ENCODE measurements around the gene MRPS6.

Gene MRPS6

GRCh38 chr21:34132926-34133325, 59.5 kb downstream of the MRPS6 start:
- no peak for DNase-seq (ENCODE audit: low read depth, low spot score)

- DNase-seq (ENCODE audit: low read depth, low spot score): no peak
Measured at GRCh38 chr21:34133392-34133791, 60.0 kb downstream of the MRPS6 start.

- no peak for DNase-seq (ENCODE audit: low read depth, low spot score)
Measured at GRCh38 chr21:34133802-34134201, 60.4 kb downstream of the MRPS6 start.

- no peak for DNase-seq (ENCODE audit: low read depth, low spot score)
Measured at GRCh38 chr21:34135330-34135729, 62.0 kb downstream of the MRPS6 start.

- DNase-seq (ENCODE audit: low read depth, low spot score): no peak
Measured at GRCh38 chr21:34141373-34141772, 68.0 kb downstream of the MRPS6 start.

- DNase-seq (ENCODE audit: low read depth, low spot score): no peak
Measured at GRCh38 chr21:34143685-34144182, 70.4 kb downstream of the MRPS6 start.

GRCh38 chr21:34144224-34144623, 70.8 kb downstream of the MRPS6 start:
- DNase-seq (ENCODE audit: low read depth, low spot score): no peak

GRCh38 chr21:34147792-34148418, 74.5 kb downstream of the MRPS6 start:
- DNase-seq (ENCODE audit: low read depth, low spot score): no peak

GRCh38 chr21:34148419-34148804, 75.0 kb downstream of the MRPS6 start:
- no peak for DNase-seq (ENCODE audit: low read depth, low spot score)

- DNase-seq (ENCODE audit: low read depth, low spot score): no peak
Measured at GRCh38 chr21:34148826-34149558, 75.6 kb downstream of the MRPS6 start.

- DNase-seq (ENCODE audit: low read depth, low spot score): no peak
Measured at GRCh38 chr21:34152500-34152899, 79.1 kb downstream of the MRPS6 start.

GRCh38 chr21:34154878-34155277, 81.5 kb downstream of the MRPS6 start:
- no peak for DNase-seq (ENCODE audit: low read depth, low spot score)

- no peak for DNase-seq (ENCODE audit: low read depth, low spot score)
Measured at GRCh38 chr21:34156957-34157356, 83.6 kb downstream of the MRPS6 start.

- no peak for DNase-seq (ENCODE audit: low read depth, low spot score)
Measured at GRCh38 chr21:34157521-34157920, 84.1 kb downstream of the MRPS6 start.

- DNase-seq (ENCODE audit: low read depth, low spot score): no peak
Measured at GRCh38 chr21:34158866-34159835, 85.8 kb downstream of the MRPS6 start.

- DNase-seq (ENCODE audit: low read depth, low spot score): no peak
Measured at GRCh38 chr21:34166468-34166867, 93.1 kb downstream of the MRPS6 start.

GRCh38 chr21:34170886-34171285, 97.5 kb downstream of the MRPS6 start:
- DNase-seq (ENCODE audit: low read depth, low spot score): no peak

- DNase-seq (ENCODE audit: low read depth, low spot score): no peak
Measured at GRCh38 chr21:34174470-34174869, 101.1 kb downstream of the MRPS6 start.

- DNase-seq (ENCODE audit: low read depth, low spot score): no peak
Measured at GRCh38 chr21:34176448-34176847, 103.1 kb downstream of the MRPS6 start.

- no peak for DNase-seq (ENCODE audit: low read depth, low spot score)
Measured at GRCh38 chr21:34177919-34178567, 104.7 kb downstream of the MRPS6 start.

GRCh38 chr21:34179204-34179935, 106.0 kb downstream of the MRPS6 start:
- no peak for DNase-seq (ENCODE audit: low read depth, low spot score)

All from iPS DF 19.7 (cell line).